GM12874 (cell line): ENCODE results near the gene OCEL1.

ENCODE experiments used
- CTCF ChIP-seq: IDR thresholded peaks from 2 replicates; pipeline ENCODE4 v1.5.1; 2011; ENCODE audit warnings: low read depth, mild to moderate bottlenecking, control low read depth, low read length, moderate library complexity; ENCODE audit not compliant: insufficient read depth

Gene OCEL1

DNA sequence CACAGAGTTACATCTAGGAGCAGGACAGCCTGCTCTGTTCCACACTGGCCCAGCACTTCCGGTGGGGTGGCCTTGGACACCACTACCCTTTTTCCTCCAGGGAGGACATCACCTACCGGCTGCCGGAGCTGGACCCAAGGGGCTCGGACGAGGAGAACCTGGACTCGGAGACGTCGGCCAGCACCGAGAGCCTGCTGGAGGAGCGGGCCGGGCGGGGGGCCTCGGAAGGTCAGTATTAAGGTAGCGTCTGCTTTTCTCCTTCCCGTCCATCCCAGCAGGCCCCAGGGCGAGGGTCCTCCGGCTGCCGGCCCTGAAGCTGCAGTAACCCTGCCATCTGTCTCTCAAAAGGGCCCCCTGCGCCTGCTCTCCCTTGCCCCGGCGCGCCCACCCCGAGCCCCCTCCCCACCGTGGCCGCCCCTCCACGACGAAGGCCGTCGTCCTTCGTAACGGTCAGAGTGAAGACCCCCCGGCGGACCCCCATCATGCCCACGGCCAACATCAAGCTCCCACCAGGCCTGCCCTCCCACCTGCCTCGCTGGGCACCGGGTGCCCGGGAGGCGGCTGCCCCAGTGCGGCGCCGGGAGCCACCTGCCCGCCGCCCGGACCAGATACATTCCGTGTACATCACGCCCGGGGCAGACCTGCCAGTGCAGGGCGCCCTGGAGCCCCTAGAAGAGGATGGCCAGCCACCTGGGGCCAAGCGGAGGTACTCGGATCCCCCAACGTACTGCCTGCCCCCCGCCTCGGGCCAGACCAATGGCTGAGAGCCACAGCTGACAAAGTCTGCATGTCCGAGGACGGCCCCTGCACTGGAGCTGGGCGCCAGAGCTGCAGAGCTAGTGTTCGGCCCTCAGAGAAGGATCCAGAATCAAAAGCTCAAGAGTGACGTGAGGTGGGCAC lies 14.2 kb upstream of the OCEL1 start:
- TF ChIP-seq CTCF, result no peak

DNA sequence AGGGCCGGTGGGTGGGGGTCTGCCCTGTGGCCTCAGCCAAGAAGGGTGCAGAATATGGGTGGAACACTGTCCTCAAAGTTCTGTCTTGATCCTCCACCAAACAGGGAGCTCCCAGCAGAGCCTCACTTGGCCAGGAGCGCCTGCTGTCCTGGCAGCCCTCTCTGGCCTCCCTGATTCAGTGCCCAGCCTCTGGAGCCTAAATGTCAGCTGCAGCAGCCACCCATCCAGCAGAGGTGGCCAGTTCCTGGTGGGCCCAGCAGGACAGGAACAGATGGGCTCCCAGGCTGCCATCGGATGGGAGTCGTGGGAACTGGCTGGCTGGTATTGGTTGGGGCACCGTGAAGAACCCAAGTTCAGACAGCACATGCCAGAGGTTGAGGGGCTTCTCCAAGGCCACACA lies 12.7 kb upstream of the OCEL1 start:
- TF ChIP-seq CTCF, result no peak

- TF ChIP-seq CTCF, result no peak
Measured at GRCh38 chr19:17214508-17215126, 11.4 kb upstream of the OCEL1 start.

DNA sequence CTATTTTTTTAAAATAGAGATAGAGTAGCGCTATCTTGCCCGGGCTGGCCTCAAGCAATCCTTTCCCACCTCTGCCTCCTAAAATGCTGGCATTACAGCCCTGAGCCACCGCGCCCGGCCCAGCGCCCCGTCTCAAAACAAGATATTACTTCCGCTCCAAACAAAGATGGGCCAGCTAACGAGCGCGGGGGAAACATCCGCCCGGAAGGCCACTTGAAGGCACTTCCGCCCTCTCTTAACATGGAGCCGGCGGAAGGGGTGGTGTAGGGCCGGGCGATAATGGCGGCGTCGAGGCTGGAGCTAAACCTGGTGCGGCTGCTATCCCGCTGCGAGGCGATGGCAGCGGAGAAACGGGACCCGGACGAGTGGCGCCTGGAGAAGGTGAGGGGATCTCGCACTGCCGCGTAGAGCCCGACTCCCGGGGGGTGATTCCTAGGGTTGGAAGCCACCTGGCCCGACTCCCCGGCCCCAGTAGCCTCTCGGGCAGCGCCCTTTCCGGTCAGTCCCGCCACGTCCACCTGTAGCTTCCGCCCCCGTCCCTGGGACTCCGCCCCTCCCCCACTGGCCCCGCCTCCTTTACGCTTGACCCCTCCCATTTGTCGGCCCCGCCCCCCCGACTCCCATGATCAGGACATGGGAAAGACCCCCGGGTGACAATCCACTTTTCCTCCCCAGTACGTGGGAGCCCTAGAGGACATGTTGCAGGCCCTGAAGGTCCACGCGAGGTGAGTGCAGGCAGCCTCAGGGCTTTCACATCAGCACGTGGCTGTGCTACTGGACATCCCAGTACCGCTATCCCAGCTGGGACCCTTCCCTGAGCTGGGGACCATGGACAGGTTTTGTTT lies 10.7 kb upstream of the OCEL1 start, which contains the start of gene USE1:
Gene USE1, plus strand, starts transcription at position 231 of the 845 bp plus-strand sequence. Its CDS starts 49 bp downstream, at position 280.
- no peak for TF ChIP-seq CTCF

DNA sequence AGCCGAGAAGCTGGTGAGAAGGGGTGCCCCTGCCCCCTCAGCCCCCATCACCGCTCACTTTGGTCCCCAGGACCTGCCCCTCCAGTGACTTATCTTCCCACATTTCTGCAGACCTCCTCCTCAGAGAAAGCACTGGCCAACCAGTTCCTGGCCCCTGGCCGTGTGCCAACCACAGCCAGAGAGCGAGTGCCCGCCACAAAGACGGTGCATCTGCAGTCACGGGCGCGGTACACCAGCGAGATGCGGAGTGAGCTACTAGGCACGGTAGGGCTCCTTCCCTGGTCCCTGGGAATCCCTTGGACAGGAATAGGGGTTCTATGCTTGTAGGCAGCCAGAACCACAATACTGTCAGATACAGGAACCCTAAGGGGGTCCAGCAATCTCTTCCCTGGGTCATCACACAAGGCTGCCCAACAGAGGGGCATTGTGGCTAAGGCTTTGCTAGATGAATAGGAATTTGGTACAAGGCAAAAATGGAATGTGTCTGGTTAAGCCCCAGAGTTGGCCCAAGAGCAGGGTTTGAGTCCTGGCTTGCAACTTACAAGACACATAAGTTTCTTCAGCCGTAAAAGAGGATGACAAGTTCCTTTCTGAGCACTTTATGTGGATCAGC lies 9.9 kb upstream of the OCEL1 start:
- no peak for TF ChIP-seq CTCF

DNA sequence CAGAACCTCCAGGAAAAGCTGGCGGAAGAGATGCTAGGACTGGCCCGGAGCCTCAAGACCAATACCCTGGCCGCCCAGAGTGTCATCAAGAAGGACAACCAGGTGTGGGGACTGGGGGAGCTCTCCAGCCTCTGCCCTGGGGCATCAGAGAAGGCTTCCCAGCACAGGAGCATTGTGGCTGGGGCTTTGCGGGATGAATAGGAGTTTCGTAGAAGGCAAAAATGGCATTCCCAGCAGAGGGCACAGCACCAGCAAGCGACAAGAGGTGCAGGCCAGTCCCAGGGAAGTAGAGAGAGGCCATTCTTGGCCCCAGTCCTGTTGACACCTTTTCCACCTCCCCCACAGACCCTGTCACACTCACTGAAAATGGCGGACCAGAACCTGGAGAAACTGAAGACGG lies 6.7 kb upstream of the OCEL1 start:
- no peak for TF ChIP-seq CTCF
